ENCODE measurements around the gene NYNRIN. TPM values are rescaled to one million over a fixed set of nuclear protein-coding genes. Genes with fewer than 3 reads are reported as not detected.

Gene NYNRIN
- total and polyA plus RNA-seq, 8 donors: 2.1 to 9.0 (median 4.3) TPM

DNA sequence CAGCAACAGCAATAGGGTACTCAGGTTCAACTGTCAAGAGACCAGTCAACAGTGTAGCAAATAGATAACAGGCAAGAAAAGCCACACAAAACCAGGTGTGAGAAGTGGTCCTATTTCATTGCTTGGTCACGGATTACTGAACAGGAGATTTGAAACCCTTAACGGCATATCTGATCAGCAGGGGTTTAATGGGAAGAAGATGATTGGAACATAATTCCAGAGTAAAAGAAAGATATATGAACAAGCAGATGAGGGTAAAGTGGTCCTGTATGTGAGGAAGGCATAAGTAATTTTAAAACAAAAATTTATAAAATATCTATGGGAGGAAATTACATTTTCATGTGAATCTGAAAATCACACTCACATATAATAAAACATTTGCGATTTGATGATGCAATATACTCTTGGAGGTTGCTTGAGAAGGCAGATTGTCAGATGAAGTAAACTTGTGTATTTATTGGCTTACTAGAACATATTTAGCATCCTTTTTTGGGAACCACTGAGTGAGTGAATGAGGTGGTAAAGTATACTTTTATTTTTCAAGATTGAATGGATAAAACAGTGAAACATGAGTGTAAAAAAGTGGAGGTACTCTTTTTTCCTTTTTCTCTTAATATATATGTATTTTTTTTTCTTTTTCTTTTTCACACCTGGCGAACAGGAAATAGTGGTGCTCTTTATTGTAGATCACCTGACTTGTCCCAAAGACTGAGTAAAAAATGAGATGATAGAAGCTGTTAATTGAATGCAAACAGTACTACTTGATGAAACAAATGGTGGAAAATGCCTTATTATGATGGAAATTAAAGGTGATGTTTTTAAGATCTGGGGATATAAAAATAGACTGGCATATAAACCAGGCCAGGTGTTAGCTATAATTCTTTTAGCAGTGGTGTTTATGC lies 65.3 kb downstream of the NYNRIN start:
- Histone ChIP-seq H3K4me1 (no peaks in the 10 kb centered on the region), H3K27me3 (no peaks in the 10 kb centered on the region), H3K36me3 (no peaks in the 10 kb centered on the region), H3K4me3 (no peak overlapping the region), H3K27ac (no peak overlapping the region), H3K9me3 (no peaks in the 10 kb centered on the region)
- 67 to 93% methylated on average over 4 of the region's 4 CpGs for WGBS, 2 donors
- FAIRE-seq (no peak), DNase-seq (no peak), ATAC-seq (no peak)
- intact Hi-C loops (cut with DNase I): no loop called here
- TF ChIP-seq, protein P1, sequence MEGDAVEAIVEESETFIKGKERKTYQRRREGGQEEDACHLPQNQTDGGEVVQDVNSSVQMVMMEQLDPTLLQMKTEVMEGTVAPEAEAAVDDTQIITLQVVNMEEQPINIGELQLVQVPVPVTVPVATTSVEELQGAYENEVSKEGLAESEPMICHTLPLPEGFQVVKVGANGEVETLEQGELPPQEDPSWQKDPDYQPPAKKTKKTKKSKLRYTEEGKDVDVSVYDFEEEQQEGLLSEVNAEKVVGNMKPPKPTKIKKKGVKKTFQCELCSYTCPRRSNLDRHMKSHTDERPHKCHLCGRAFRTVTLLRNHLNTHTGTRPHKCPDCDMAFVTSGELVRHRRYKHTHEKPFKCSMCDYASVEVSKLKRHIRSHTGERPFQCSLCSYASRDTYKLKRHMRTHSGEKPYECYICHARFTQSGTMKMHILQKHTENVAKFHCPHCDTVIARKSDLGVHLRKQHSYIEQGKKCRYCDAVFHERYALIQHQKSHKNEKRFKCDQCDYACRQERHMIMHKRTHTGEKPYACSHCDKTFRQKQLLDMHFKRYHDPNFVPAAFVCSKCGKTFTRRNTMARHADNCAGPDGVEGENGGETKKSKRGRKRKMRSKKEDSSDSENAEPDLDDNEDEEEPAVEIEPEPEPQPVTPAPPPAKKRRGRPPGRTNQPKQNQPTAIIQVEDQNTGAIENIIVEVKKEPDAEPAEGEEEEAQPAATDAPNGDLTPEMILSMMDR (IDR thresholded peaks at IDR 0.05): no peak

DNA sequence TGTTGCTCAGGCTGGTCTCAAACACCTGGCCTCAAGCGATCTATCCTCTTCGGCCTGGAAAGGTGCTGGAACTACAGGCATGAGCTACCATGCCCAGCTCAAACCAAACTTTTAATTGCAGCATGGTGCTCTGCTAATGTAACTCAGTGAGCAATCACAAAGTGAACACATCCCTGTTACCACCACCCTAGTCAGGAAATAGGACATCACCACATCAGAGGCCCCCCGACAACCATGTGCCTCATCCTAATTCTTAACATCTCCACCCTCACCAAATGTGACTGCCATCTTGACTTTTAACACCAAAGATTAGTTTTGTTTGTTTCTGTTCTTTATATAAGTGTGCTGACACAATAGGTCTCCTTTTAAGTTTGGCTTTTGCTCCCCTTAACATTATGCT lies 66.6 kb downstream of the NYNRIN start:
- H3K27ac ChIP-seq: no peak overlapping the region
- 95 to 96% methylated on average over 3 of the region's 3 CpGs for WGBS, 2 donors
- TF ChIP-seq, protein P1 (IDR thresholded peaks at IDR 0.05): no peak
- intact Hi-C loops (cut with DNase I): no loop called here
- ATAC-seq (no peak), FAIRE-seq (no peak), DNase-seq (no peak)
- no peaks in the 10 kb centered on the region for H3K4me1 ChIP-seq
- no peaks in the 10 kb centered on the region for H3K36me3 ChIP-seq
- H3K4me3 ChIP-seq: no peak overlapping the region
- H3K9me3 ChIP-seq: no peaks in the 10 kb centered on the region
- H3K27me3 ChIP-seq: no peaks in the 10 kb centered on the region

DNA sequence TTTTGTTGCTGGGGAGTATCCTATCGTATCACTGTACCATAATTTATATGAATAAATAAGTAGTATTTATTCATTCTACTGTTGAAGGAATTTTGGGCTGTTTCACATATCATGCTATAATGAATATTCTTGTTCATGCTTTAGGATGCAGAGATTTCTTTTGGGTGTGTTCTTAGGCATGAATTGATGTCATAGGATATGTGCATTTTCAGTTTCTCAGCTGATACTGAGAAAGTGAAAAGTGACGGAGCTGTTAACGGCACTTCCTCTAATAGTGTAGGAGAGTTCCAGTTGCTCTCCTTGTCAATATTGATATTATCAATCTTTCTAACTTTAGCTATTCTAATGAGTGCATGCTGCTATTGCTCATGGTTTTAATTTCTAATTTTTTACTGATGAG lies 67.0 kb downstream of the NYNRIN start:
- no peaks in the 10 kb centered on the region for H3K27me3 ChIP-seq
- intact Hi-C loops (cut with DNase I): no loop called here
- WGBS, 2 donors: 92 to 95% methylated on average over 3 of the region's 3 CpGs
- H3K9me3 ChIP-seq: no peaks in the 10 kb centered on the region
- TF ChIP-seq, protein P1 (IDR thresholded peaks at IDR 0.05): no peak
- no peak for FAIRE-seq
- no peak for DNase-seq
- no peak overlapping the region for H3K27ac ChIP-seq
- no peaks in the 10 kb centered on the region for H3K4me1 ChIP-seq
- no peak for ATAC-seq
- H3K4me3 ChIP-seq: no peak overlapping the region
- H3K36me3 ChIP-seq: no peaks in the 10 kb centered on the region

Other genes starting within 250 kb of the NYNRIN start
- 10 to 100 TPM; 20.3 to 60.7 (median 27.9) TPM for gene IRF9, start 237.7 kb upstream of the NYNRIN start, total RNA-seq
- gene IRF9, start 237.7 kb upstream of the NYNRIN start, polyA plus RNA-seq: 10 to 100 TPM; 50.7 to 60.8 TPM
- gene REC8, start 226.9 kb upstream of the NYNRIN start, total RNA-seq: 1 to 10 TPM; 3.5 to 9.9 (median 4.5) TPM
- gene REC8, start 226.9 kb upstream of the NYNRIN start, polyA plus RNA-seq: 10 to 100 TPM; 22.8 to 41.1 TPM
- gene IPO4, start 210.2 kb upstream of the NYNRIN start, total RNA-seq: 10 to 100 TPM; 24.6 to 62.0 (median 31.0) TPM
- 10 to 100 TPM; 21.3 to 29.4 TPM for gene IPO4, start 210.2 kb upstream of the NYNRIN start, polyA plus RNA-seq
- 10 to 100 TPM; 29.2 to 46.8 (median 38.4) TPM for gene TM9SF1, start 203.6 kb upstream of the NYNRIN start, total RNA-seq
- gene TM9SF1, start 203.6 kb upstream of the NYNRIN start, polyA plus RNA-seq: 10 to 100 TPM; 20.5 to 34.4 TPM
- under 1 TPM in 5 of 6 donors, not detected in 1; 0.16 to 0.66 (median 0.40) TPM for gene TSSK4, start 193.3 kb upstream of the NYNRIN start, total RNA-seq
- gene TSSK4, start 193.3 kb upstream of the NYNRIN start, polyA plus RNA-seq: under 1 TPM; 0.14 to 0.46 TPM
- 10 to 100 TPM; 16.3 to 31.2 (median 22.4) TPM for gene CHMP4A, start 185.5 kb upstream of the NYNRIN start, total RNA-seq
- gene CHMP4A, start 185.5 kb upstream of the NYNRIN start, polyA plus RNA-seq: 10 to 100 TPM; 35.4 to 79.9 TPM
- gene MDP1, start 182.9 kb upstream of the NYNRIN start, total RNA-seq: 10 to 100 TPM in 2 of 6 donors, 1 to 10 TPM in 4; 7.8 to 11.9 (median 9.3) TPM
- 10 to 100 TPM; 20.4 to 31.7 TPM for gene MDP1, start 182.9 kb upstream of the NYNRIN start, polyA plus RNA-seq
- gene NEDD8, start 166.6 kb upstream of the NYNRIN start, total RNA-seq: 10 to 100 TPM; 32.5 to 65.1 (median 46.9) TPM
- gene NEDD8, start 166.6 kb upstream of the NYNRIN start, polyA plus RNA-seq: 100 to 1,000 TPM in 1 of 2 donors, 10 to 100 TPM in 1; 62.8 to 118 TPM
- gene GMPR2, start 166.1 kb upstream of the NYNRIN start, total RNA-seq: 10 to 100 TPM; 24.3 to 37.0 (median 28.6) TPM
- gene GMPR2, start 166.1 kb upstream of the NYNRIN start, polyA plus RNA-seq: 10 to 100 TPM; 23.6 to 48.1 TPM
- 10 to 100 TPM; 32.1 to 42.6 (median 34.4) TPM for gene TINF2, start 156.4 kb upstream of the NYNRIN start, total RNA-seq
- 10 to 100 TPM; 23.8 to 43.8 TPM for gene TINF2, start 156.4 kb upstream of the NYNRIN start, polyA plus RNA-seq
- gene TGM1, start 135.8 kb upstream of the NYNRIN start, total RNA-seq: 1 to 10 TPM; 1.2 to 3.8 (median 2.2) TPM
- gene TGM1, start 135.8 kb upstream of the NYNRIN start, polyA plus RNA-seq: 1 to 10 TPM; 4.8 to 5.4 TPM
- gene RABGGTA, start 127.4 kb upstream of the NYNRIN start, total RNA-seq: 10 to 100 TPM; 15.4 to 21.0 (median 18.2) TPM
- gene RABGGTA, start 127.4 kb upstream of the NYNRIN start, polyA plus RNA-seq: 10 to 100 TPM; 49.1 to 51.5 TPM
- 10 to 100 TPM in 3 of 6 donors, 1 to 10 TPM in 3; 6.1 to 15.3 (median 11.2) TPM for gene DHRS1, start 99.2 kb upstream of the NYNRIN start, total RNA-seq
- gene DHRS1, start 99.2 kb upstream of the NYNRIN start, polyA plus RNA-seq: 10 to 100 TPM; 18.9 to 21.1 TPM
- 10 to 100 TPM in 4 of 6 donors, 1 to 10 TPM in 2; 8.8 to 13.9 (median 11.3) TPM for gene NOP9, start 99.2 kb upstream of the NYNRIN start, total RNA-seq
- gene NOP9, start 99.2 kb upstream of the NYNRIN start, polyA plus RNA-seq: 1 to 10 TPM; 6.2 to 8.7 TPM
- 10 to 100 TPM in 3 of 6 donors, 1 to 10 TPM in 3; 6.3 to 11.3 (median 9.4) TPM for gene CIDEB, start 91.0 kb upstream of the NYNRIN start, total RNA-seq
- 10 to 100 TPM in 1 of 2 donors, 1 to 10 TPM in 1; 9.2 to 15.0 TPM for gene CIDEB, start 91.0 kb upstream of the NYNRIN start, polyA plus RNA-seq
- 1 to 10 TPM; 1.5 to 3.0 (median 2.2) TPM for gene LTB4R2, start 88.9 kb upstream of the NYNRIN start, total RNA-seq
- gene LTB4R2, start 88.9 kb upstream of the NYNRIN start, polyA plus RNA-seq: 1 to 10 TPM in 1 of 2 donors, under 1 TPM in 1; 0.73 to 3.1 TPM
- gene LTB4R, start 87.5 kb upstream of the NYNRIN start, total RNA-seq: 1 to 10 TPM; 1.9 to 3.2 (median 2.3) TPM
- 10 to 100 TPM; 13.0 to 15.5 TPM for gene LTB4R, start 87.5 kb upstream of the NYNRIN start, polyA plus RNA-seq
- gene ADCY4, start 63.9 kb upstream of the NYNRIN start, total RNA-seq: 10 to 100 TPM in 1 of 6 donors, 1 to 10 TPM in 5; 3.2 to 10.6 (median 5.1) TPM
- 10 to 100 TPM; 33.8 to 59.3 TPM for gene ADCY4, start 63.9 kb upstream of the NYNRIN start, polyA plus RNA-seq
- 10 to 100 TPM in 1 of 6 donors, 1 to 10 TPM in 5; 3.9 to 12.1 (median 5.7) TPM for gene RIPK3, start 59.0 kb upstream of the NYNRIN start, total RNA-seq
- 10 to 100 TPM; 12.9 to 13.0 TPM for gene RIPK3, start 59.0 kb upstream of the NYNRIN start, polyA plus RNA-seq
- 10 to 100 TPM in 3 of 6 donors, 1 to 10 TPM in 3; 3.3 to 27.5 (median 10.5) TPM for gene NFATC4, start 30.8 kb upstream of the NYNRIN start, total RNA-seq
- 10 to 100 TPM; 77.0 to 97.9 TPM for gene NFATC4, start 30.8 kb upstream of the NYNRIN start, polyA plus RNA-seq
- 1 to 10 TPM in 1 of 6 donors, under 1 TPM in 5; 0.47 to 5.6 (median 0.75) TPM for gene CBLN3, start 30.7 kb downstream of the NYNRIN start, total RNA-seq
- gene CBLN3, start 30.7 kb downstream of the NYNRIN start, polyA plus RNA-seq: 1 to 10 TPM in 1 of 2 donors, under 1 TPM in 1; 0.91 to 1.4 TPM
- gene KHNYN, start 31.0 kb downstream of the NYNRIN start, total RNA-seq: 10 to 100 TPM; 25.4 to 42.9 (median 27.9) TPM
- 10 to 100 TPM; 21.8 to 26.9 TPM for gene KHNYN, start 31.0 kb downstream of the NYNRIN start, polyA plus RNA-seq
- 10 to 100 TPM; 22.0 to 33.8 (median 28.9) TPM for gene SDR39U1, start 43.8 kb downstream of the NYNRIN start, total RNA-seq
- 100 to 1,000 TPM in 1 of 2 donors, 10 to 100 TPM in 1; 86.1 to 124 TPM for gene SDR39U1, start 43.8 kb downstream of the NYNRIN start, polyA plus RNA-seq
- gene CMA1, start 109.3 kb downstream of the NYNRIN start, total RNA-seq: under 1 TPM in 2 of 6 donors, not detected in 4; 0.64 to 0.69 TPM
- under 1 TPM in 1 of 2 donors, not detected in 1; 0.14 TPM for gene CMA1, start 109.3 kb downstream of the NYNRIN start, polyA plus RNA-seq
- gene CTSG, start 177.2 kb downstream of the NYNRIN start, total RNA-seq: 1 to 10 TPM in 2 of 6 donors, under 1 TPM in 2, not detected in 2; 0.14 to 3.5 (median 1.5) TPM
- gene CTSG, start 177.2 kb downstream of the NYNRIN start, polyA plus RNA-seq: under 1 TPM in 1 of 2 donors, not detected in 1; 0.14 TPM
- under 1 TPM in 4 of 6 donors, not detected in 2; 0.28 to 0.90 (median 0.71) TPM for gene GZMH, start 210.7 kb downstream of the NYNRIN start, total RNA-seq
- gene GZMH, start 210.7 kb downstream of the NYNRIN start, polyA plus RNA-seq: under 1 TPM; 0.21 to 0.61 TPM
- gene GZMB, start 235.2 kb downstream of the NYNRIN start, total RNA-seq: 1 to 10 TPM in 2 of 6 donors, under 1 TPM in 3, not detected in 1; 0.28 to 1.8 (median 0.62) TPM
- not detected for gene GZMB, start 235.2 kb downstream of the NYNRIN start, polyA plus RNA-seq

Data from pancreas (tissue), 10 donors.